NB4 (cell line): ENCODE measurements around the gene SLC4A1.

Source experiments
- DNase-seq: peaks from one replicate; pipeline ENCODE4 v3.0.0; 2010; ENCODE audit warnings: low read depth
- H3K4me3 ChIP-seq: one replicate; pipeline ENCODE4 v1.5.1; 2011; ENCODE audit warnings: mild to moderate bottlenecking, low read depth, low read length, moderate library complexity
- CTCF ChIP-seq: IDR thresholded peaks from one replicate; pipeline ENCODE4 v1.5.1; 2012; ENCODE audit warnings: low read depth, low read length
- MYC ChIP-seq: IDR thresholded peaks from 2 replicates; pipeline ENCODE4 v1.6.1; 2011; ENCODE audit warnings: low read depth, low read length
- POLR2A ChIP-seq: IDR thresholded peaks from 2 replicates; pipeline ENCODE4 v1.6.1; 2011; ENCODE audit warnings: mild to moderate bottlenecking; ENCODE audit not compliant: insufficient read length; ENCODE audit errors: extremely low read depth
- TF ChIP-seq, protein P1 (sequence below): IDR thresholded peaks from 2 replicates; pipeline ENCODE4 v1.6.1; 2011; ENCODE audit warnings: low read depth, low read length

Gene SLC4A1

GRCh38 chr17:44263345-44263902 lies 4.5 kb downstream of the SLC4A1 start:
- H3K4me3 ChIP-seq = no peak overlapping the region
- DNase-seq = no peak
- TF ChIP-seq, protein P1, sequence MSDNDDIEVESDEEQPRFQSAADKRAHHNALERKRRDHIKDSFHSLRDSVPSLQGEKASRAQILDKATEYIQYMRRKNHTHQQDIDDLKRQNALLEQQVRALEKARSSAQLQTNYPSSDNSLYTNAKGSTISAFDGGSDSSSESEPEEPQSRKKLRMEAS = no peak
- TF ChIP-seq MYC (no peak), POLR2A (no peak), CTCF (no peak)

- no peak for DNase-seq
- H3K4me3 ChIP-seq = no peak overlapping the region
- TF ChIP-seq MYC (no peak), POLR2A (no peak), CTCF (no peak)
- TF ChIP-seq, protein P1 = no peak
Observed at GRCh38 chr17:44262654-44263225, 5.2 kb downstream of the SLC4A1 start.

DNA sequence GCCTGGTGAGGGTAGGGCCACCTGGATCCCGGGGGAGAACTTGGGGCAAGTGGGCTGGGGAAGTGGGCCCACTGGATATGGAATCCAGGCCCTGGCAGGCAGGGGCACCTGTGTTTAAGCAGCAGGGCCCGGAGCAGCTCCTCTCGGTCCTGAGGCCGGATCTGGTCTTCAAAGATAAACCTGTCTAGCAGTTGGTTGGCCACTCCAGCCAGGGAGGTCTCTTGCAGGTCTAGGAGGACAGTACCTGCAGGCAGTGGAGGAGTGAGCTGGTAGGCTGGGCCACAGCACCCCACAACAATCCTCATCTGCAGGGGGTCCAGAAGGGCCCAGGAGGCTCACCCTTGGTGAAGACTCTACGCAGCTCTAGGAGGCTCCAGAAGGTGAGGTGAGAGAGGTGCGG lies 7.6 kb downstream of the SLC4A1 start:
- H3K4me3 ChIP-seq = no peak overlapping the region
- DNase-seq = no peak
- TF ChIP-seq CTCF = no peak
- TF ChIP-seq POLR2A = no peak
- no peak for TF ChIP-seq MYC
- TF ChIP-seq, protein P1 = no peak

- no peak overlapping the region for H3K4me3 ChIP-seq
- TF ChIP-seq CTCF (no peak), MYC (no peak), POLR2A (no peak)
- TF ChIP-seq, protein P1 = no peak
- DNase-seq = no peak
Observed at GRCh38 chr17:44258811-44259351, 9.1 kb downstream of the SLC4A1 start.

- no peak for TF ChIP-seq MYC
- TF ChIP-seq POLR2A = no peak
- TF ChIP-seq CTCF = no peak
- TF ChIP-seq, protein P1 = no peak
- no peak overlapping the region for H3K4me3 ChIP-seq
- no peak for DNase-seq
Observed at GRCh38 chr17:44257815-44258760, 9.8 kb downstream of the SLC4A1 start.
